Stimulated activated naive CD4-positive, alpha-beta T cell treated with Interleukin-2 at 50 U/mL for 16 hours (primary cell): ENCODE results near the gene AP1AR.

ENCODE experiments used
- DNase-seq: peaks from one replicate; lab custom pipeline; 2025; lab: John Stamatoyannopoulos, UW

The AP1AR gene

GRCh38 chr4:112312610-112313239, 81.1 kb downstream of the AP1AR start:
- DNase-seq: no peak

DNA sequence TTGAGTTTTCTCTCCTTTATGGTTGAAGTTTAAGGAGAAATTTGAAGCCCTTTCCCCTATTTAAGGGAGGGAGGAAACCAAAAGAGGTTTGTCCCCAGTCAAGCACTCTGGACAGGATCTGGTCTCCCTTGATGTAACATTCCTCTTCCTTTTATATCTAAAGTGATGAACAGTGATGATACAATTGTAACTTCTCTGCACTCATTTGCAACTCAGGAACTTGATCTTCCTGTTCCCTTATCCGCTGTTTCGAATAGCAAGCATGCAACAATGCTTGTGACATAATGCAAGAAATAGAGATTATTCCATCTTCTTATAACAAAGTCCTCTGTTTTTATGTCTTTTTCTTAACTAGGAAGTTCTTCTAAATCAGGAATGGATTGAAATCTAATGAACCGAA, 83.9 kb downstream of the AP1AR start:
- DNase-seq: no peak

- no peak for DNase-seq
Observed at GRCh38 chr4:112316360-112316759, 84.8 kb downstream of the AP1AR start.

DNA sequence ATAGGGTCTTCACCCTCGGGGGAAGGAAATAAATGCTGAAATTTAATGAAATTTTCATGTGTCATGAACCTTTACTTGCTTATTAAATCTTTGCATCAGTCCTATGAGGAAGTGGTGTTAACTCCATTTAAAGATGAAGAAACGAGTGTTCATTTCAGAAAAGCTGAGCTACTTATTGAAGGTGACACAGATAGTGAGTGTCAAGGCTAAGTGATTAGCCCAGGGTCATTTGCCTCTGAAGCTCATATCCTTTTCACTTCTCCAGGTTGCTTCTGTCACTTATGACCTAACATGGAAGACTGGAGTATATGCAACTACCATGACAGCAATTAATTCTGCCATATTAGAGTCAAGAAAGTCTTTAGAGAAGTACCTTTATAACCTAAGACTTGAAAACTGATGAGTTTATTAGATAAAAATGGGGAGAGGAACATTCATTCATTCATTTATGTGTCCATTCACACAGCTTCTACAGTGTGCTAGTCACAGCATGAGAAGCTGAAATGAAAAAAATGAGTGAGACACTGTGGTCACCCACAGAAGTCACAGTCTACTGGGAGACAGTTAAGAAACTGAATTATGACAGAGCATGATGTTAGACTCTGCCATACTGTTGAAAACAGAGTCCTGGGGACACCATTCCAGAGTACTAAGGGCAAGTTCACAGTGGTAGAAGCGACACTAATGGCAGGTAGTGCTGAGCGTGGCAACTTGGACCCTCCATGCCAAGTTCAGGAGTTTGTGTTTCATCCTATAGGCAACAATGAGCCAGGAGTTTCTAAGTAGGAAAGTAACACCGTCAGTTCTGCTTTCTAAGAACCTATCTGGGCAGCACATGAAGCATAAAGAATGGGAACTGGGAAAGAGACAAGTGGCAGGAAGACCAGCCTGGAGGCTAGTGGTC, 86.9 kb downstream of the AP1AR start:
- DNase-seq: no peak
